Stimulated activated CD8-positive, alpha-beta memory T cell treated with anti-CD3 and anti-CD28 coated beads, Interleukin-7, amount 100 ng/mL, for 48 hours (primary cell): ENCODE results near the gene CFDP1.
"Not testable (repeated sequence)": the region's sequence is repeated elsewhere in the genome, so short reads cannot be mapped to it uniquely, and the experiment has no call there.

Source experiments
- DNase-seq, 2 donors: peaks; one replicate each; pipeline ENCODE4 v3.0.0-alpha.2; 2020; ENCODE audit warnings: low read depth in 1 of 2; ENCODE audit errors: extremely low read depth in 1 of 2

The CFDP1 gene

DNA sequence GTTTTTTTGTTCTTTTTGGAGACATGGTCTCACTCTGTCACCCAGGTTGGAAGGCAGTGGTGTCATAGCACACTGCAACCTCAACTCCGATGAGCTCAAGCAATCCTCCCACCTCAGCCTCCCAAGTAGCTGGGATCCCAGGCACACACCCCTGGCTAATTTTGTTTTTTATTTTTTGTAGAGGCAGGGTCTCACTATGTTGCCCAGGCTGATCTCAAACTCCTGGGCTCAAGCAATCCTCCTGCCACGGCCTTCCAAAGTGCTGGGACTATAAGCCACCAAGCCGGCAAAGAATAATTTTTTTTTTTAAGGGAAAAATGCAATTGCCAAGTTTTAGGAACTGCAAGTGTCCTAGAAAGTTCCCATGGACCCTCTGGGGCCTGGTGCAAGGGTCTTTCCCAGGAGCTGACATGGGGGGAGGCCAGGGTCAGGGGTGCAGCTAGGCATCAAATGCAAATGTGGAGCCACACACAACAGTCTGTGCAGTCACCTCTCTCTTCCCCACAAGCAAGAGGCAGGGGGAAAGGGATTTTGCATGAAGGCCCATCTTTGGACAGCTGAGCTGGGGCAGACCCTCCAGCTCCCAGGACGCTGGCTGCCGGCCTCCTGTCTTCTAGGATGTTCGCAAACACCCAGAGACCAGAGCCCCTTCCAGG lies 161.7 kb downstream of the CFDP1 start:
- DNase-seq, result no peak

DNA sequence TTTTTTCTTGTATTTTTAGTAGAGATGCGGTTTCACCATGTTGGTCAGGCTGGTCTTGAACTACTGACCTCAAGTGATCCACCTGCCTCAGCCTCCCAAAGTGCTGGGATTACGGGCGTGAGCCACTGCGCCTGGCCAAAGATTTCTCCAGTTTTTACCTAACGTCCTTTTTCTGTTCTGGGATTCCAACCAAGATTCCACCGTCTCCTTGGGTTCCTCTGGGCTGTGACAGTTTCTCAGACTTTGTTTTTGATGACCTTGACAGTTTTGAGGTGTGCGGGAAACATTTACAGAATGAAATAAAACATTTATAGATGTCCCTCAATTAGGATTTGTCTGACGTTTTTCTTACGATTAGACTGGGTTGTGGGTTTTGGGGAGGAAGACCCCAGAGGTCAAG lies 163.9 kb downstream of the CFDP1 start:
- DNase-seq, result not testable (repeated sequence)

DNA sequence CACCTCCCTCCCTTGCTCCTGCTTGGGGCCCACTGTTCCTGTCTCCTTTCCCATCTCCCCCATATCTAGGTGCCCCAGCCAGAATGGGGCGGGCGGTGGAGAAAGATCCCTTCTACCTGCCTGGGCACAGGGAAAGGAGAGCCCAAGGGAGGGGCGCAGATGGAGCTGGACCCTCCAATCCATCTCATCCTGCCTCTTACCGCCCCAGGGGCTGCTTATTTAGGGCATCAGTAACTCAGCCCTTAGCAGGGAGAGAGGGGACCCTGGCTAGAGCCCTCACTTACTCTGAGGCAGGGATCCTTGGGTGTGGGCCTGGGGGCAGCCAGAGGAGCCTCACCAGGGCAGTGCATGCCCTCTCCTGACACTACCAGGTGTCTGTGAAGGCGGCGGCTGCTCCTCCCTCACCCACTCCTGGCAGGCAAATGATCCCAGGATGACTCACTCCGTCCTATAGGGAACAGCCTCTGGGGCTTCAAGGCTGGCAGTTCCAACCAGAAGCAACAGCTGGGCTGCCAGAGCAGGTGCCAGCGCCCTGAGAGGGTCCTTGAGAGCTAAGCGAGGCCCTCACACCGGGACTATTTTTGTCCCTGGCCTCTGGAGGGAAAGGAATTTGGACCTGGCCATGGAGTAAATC lies 165.6 kb downstream of the CFDP1 start:
- DNase-seq, result no peak

DNA sequence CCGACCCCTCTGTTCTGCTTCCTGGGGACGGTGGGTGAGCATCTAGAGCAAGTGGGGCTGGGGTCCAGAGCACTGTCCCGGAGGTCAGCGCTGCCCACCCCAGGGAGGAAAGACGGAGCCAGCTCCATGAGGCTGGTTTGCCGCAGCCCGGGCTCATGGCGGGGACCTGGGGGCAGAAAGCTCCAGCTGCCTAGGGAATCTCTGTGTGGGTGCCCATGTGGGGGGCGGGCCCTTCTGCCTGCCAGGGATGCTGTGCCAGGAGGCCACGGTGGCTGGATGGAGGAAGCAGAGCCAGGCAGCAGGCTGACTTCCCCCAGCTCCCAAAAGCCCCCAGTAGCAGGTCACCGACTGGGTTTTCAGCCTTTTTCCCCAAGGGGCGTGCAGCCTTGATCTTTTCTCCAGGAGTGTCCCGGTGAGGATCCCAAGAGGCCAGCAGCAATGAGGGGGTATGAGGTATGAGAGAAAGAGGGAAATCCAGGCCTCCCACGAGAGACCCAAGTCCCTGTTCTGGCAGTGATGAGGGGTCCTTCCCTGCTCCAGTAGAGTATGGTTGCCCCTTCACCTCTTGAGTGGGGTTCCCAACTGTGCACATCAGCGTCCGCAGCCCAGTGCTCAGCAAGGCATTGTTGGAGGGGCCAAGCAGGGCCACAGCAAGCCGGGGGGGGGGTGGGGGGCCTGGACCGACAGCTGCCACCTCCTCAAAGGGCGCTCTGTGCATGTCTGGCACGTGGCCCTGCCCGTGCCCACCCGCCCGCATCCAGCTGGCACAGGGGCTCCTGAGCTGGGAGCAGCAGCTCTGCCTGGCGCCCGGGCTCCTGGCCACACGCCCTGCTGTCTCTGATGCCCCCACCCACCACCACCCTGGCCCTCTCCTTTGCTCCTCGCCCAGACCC lies 166.3 kb downstream of the CFDP1 start:
- DNase-seq, result no peak

DNA sequence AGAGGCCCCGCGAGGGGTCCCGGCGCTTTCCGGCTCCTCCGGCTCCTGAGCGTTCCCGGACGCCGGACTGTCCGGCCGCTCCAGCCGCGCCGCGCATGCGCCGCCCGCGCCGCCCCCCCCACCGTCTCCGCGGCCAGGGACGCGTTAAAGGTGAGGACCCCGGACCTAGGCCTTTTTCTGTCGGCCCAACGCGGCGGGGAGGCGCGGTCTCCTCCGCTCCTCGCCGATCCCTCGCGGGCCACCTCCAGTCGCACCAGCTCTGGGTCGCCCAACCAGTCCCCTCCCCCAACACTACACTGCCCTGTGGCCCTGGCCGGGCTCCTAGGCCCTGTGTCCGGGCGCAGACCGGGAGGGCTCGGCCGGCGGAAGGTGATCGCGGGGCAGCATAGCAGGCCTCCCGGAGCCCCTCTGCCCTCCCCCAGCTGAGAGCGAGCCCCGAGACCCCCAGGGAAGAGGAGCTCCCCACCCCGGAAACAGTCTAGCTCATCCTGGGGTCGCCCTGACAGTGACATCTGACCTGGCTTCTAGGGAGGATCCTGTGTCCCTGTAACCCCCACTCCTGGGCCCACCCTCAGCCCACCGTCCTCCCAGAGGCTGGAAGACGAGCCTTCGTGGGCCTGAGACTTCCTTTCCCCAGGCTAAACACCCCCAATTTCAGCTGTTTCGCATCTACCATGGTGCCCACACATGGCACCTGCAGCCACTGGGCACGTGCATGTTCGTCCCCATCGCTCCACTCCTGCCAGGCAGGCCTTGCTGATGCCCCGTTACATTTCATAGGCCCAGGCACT lies 167.2 kb downstream of the CFDP1 start:
- no peak for DNase-seq

DNA sequence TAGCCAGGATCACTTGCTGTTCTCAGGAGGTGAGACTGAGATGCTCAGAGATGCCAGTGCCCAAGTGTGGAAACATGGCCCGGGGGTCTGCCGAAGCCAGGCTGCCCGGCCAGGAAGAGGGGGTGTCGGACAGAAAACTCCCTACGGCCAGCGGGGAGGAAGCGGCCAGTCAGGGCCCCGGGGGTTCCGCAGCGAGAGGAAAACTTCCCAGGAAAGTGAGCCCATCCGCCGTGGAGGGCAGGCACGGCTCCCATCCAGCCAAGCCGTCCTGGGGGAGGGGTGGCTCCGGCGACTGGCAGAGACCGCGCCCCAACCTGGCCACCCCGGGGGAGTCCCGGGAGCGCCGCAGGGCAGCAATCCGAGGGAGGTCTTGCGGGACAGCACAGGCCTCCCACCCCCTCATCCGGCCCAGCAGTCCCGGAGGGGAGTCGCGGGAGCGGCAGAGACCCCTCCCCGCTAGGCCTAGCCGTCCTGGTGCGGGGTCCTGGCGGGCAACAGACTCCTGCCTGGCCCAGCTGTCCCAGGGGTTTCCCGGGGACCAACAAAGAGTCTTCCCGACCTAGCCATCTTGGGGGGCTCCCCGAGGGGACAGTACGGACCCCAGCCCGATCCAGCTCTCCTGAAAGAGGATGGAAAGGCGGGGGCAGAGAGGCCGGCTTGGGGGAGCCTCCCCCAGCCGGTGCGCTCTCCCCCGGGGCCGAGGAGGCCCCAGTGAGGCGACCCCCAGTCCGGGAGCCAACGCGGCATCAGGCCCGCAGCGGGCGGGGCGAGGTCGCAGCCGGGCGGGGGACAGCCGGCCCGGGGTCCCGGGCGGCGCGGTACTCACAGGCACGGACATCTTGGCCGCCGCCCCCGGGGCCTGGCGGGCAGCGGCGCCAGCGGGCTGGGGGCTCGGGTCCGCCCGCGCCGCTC lies 168.0 kb downstream of the CFDP1 start:
- DNase-seq, result no peak

DNA sequence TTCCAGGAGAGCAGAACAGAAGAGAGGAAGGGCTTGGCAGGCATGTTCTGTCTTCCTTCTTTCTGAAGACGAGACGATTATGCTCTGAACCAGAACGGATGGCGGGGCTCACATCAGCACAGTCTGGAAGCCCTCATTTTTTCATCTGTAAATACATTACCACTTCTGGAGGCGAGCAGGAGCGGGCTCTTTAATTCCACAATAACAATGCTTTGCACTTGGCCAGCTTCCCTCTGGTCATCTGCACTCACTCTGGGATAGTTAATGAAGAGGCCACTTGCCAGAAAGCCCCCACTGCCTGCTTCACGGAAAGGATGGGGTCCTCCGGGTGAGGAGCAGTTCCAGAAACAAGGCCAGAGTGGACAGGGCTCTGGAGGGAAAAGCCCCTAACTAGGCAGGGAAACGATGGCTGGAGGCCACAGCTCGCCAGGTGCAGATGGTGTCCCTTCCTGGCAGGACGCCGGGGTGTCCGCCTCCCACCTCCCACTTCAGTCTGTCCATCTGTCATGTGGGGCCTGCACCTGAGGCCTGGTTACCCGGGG lies 168.8 kb downstream of the CFDP1 start:
- DNase-seq, result no peak

DNA sequence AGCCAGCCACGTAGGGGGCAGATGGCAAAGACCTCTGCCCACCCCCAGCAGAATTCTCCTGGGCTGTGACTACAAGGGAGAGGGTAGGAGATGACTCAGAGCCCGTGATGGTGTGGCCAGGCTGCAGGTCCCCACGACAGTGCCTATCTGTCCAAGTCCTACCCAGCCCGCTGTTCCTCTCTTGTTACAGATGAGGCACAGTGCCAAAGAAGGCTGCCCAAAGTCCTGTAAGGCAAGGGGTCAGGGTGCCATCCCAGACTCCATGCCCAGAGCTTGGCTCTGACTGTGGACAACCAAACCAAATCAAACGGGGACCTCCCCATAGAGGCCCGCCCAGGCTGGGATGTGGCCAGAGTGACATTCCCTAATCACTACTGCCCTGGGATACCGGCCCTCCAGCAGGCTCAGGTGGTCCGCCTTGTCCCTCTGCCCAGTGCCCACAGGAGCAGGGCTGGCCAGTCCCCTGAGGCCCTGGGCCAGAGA lies 169.3 kb downstream of the CFDP1 start:
- DNase-seq, result no peak

DNA sequence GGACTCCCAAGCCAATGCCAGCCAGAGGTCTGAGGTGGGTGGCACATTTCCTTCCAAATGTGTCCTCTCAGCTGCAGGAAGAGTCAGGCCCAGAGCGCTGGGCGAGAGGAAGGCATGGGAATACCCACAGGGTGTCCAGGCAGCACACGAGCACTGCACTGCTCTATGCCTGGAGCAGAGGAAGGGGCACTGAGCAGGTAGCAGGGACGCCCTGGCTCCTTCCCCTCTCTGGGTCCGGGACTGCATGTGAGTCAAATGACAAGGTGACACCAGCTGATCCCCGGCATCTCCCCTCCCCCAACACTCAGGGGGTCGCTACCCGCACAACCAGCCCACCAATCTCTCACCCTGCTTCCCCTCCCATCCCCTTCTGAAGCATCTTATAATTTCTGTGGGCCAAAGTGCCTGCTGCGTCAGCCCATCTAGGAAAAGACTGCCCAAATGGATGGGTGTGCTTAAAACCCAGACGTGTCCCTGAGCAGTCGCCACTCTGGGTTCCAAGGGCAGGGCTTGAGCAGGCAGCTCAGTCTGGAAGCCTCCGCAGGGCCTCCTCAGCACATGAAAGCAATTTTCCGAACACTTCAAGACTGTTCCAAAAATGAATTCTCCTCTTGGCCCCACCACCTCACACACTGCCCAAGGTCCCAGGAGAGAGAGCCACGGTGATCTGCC lies 169.9 kb downstream of the CFDP1 start:
- DNase-seq, result no peak

DNA sequence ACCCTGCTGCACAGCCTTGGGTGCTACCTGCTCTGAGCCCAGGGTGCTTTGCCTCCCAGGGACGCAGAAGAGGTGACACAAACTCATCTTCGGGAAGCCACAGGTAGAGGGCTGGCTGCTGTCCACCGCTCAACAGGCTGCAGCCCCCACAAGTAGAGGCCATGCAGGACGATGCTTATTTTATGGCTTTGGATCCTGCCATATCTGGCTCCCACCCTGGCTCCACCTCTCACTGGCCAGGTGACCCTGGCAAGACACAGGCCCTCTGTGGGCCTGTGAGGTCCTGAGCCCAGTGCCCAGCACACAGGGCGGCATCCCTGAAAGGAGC lies 170.5 kb downstream of the CFDP1 start:
- DNase-seq, result no peak

DNA sequence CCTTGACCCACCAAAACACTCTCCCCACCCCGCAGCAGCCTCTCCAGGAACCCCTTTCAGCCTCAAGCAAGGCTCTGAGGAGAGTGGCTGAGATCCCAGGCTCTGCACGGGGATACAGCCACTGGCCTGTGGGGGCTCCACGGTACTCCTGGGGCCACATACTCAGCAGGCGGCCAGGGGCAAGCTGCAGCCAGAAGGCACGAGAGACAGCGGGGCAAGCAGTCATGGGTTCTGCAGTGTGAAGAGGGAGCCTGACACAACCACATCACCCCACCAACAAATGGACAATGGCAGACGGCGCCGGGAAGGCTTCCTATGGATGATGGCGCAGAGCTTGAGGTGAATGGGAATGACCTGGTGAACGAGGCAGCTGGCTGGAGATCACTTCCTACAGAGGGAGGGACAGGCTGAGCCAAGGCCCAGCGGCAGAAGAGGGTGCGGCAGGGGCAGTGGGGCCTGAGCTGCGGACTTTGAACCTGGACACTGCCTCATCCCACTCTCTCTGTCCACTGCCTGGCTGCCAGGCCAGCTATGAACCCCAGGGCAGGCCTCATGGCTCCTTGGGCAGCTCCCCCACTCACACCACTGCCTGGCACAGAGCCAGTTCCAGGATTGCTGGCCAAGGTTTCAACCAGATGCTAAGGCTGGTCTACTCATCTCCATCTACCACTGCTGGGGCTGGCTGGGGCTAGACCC lies 171.1 kb downstream of the CFDP1 start:
- DNase-seq, result no peak

DNA sequence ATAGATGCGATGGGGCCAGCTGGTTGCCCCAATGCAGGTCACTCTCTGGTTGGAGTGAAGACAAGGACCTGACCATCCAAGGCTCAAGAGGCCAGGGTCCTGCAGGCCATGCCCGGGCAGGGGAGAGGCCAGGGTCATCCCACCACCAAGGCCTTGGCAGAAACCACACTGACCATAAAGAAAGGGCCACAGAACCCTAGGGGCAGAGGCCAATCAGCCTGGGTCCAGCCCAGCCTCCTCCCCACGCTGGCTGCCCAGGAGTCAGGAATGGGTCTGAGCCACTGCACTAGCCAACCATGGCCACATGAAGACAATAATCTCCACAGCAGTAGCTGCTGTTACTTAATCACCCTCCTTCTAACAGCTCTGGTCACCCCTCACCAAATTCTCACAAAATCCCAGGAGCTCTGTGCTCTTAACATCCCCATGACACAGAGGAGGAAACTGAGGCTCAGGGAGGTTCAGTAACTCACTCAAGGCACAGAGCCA lies 171.7 kb downstream of the CFDP1 start:
- no peak for DNase-seq

DNA sequence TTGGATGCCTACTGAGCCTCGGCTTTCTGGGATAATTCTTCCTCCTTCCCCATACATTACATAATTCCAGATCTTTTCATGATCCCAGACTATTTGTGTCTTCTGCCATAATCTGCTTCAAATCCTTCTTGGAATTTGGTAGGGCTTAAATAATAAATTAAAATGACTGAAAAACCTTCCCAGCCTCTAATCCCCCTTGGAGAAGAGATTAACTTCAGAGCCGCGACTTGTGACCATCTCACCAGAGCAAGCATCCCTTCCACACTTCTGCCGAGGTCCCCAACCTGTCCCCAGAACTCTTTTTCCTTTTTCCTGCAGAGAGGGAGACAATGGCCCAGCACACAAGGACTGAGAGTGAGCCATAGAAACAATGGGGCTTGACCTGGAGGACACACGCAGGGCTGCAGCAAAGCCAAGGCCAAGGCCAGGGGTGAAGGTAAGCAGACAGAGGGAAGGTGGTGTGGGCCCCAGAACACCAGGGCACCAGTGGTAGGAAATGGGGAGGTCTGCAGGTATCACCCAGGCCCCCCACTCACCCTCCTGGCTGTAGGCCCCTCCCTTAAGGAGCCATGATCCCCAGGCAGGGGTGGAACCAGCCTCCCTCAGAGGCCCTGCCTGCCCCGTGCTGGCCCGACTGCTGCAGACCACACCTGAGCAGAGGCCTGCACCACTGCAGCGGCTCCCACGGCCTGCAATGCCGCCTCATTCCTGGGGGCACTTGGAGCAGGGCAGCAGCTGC lies 172.3 kb downstream of the CFDP1 start:
- DNase-seq, result no peak

DNA sequence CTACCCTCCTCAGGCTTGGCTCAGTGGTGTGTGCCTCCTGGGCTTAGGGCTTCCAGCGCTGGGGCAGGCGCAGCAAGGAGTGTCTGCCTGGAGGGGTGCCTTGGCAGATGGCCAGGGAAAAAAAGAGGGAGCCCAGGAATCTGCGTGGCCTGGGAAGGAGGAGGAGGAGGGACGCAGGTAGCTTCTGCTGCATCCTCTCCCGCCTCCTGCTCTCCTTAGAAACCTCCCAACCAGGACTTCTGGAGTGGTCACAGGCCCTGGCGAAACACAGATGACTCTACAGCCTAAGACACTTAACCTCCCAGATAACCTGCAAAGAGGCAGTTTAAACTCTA lies 174.5 kb downstream of the CFDP1 start:
- no peak for DNase-seq

DNA sequence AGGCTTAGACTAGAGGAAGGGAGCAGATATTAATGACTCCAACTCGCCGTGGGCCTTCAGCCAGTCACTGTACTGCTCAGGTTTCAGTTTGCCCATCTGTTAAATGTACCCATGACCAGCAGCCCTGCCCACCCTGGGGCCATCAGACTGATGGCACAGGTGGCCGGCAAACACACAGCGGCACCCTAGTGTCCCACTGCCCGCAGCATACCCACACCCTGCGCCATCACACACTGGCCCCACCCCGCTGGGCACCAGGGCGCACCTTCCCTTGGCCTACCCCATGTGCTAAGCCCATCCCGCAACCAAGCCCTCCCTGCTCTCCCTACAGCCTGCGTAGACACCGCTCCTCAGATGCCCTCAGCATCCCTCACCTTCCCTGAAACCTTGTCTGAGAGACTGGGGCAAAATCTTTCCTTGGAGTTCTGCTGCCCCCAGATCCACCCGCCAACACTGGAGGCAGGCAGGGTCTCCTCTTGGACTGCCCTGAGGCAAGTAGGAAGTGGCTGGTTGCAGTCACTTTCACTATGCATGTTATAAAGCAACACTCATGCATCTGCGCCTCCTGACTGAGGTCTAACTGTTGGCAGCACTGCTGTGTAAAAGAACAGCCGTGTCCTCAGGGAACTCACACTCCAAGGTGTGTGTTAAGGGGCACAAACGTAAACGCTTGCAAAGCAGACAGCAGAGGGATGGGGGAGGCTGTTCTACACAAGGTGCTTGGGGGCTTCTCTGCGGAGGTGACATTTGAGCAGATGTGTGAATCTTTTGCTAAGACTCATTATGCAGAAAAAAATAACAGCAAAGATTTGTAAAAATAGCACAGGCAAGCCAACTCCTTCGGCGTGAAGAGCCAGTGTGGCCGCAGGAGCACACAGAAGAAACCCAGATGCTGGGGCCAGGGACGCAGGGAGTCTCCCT lies 175.2 kb downstream of the CFDP1 start:
- DNase-seq, result no peak

DNA sequence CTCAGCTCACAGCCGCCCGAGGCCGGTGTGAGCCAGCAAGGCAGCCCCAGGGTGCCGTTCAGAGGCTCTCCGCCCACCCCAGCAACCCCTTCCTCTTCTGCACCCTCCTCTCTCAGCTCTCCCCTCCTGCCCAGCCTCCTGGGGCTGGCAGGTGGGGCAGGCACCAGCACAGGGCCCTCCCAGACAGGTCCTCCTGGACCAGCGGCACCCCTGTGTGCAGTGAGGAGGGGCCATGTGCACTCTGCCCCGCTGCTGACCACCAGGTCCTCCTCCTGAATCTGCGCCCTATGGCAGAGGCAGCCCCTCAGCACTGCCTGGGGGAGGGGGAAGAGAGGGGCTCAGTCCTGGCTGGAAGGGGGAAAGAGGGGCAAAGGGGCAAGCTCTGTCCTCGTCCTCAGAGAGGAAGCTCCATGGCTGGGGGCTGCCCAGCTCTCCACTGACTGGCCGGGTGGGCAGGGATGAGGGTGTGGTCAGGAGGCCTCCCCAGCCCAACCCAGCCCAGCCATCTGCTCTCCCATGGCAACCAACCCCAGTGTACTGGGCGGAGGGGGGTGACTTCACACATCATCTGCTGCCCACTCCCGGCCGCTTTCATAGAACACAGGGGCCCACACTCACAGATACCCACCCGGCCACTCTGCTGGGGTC lies 176.5 kb downstream of the CFDP1 start:
- no peak for DNase-seq
